HEK293 (cell line): ENCODE data around the gene KLRC3.
A peak's percentile ranks its signal among the peaks of the same experiment; 100 is the strongest.

Experiments
- CTCF ChIA-PET: fragments of 350-600 bp; formaldehyde crosslinking; extraction: SDS; loops from one replicate; lab custom pipeline; 2021; ENCODE audit warnings: antibody characterized with exemption; lab: Yijun Ruan, JAX
- POLR2A ChIA-PET: fragments of 300-600 bp; formaldehyde crosslinking; extraction: SDS; loops from one replicate; lab custom pipeline; 2020; ENCODE audit warnings: antibody characterized with exemption, inconsistent platforms; lab: Yijun Ruan, JAX
- H3K27ac ChIP-seq: fragments of 200-500 bp; sonication (Bioruptor generic); 2 replicates; pipeline ENCODE4 v1.5.1; 2014; ENCODE audit warnings: low read depth, low read length, control low read depth, inconsistent platforms; ENCODE audit errors: extremely low read depth
- H3K36me3 ChIP-seq, 2 experiments: fragments of 200-500 bp in 1 of 2; sonication (Bioruptor generic) in 1 of 2; 1 replicate in 1 of 2; 2 replicates in 1 of 2; pipeline ENCODE4 v1.5.1; 2014 to 2017; ENCODE audit warnings: inconsistent platforms in 2 of 2, low read length in 2 of 2; ENCODE audit not compliant: control insufficient read depth in 2 of 2, insufficient read depth in 1 of 2
- H3K4me1 ChIP-seq: fragments of 200-500 bp; sonication (Bioruptor generic); 2 replicates; pipeline ENCODE4 v1.5.1; 2014; ENCODE audit warnings: mild to moderate bottlenecking, low read length, inconsistent platforms; ENCODE audit not compliant: control insufficient read depth, insufficient read depth
- H3K4me3 ChIP-seq: 2 replicates; pipeline ENCODE4 v1.5.1; 2011; ENCODE audit warnings: low read depth, mild to moderate bottlenecking, control low read depth, low read length, moderate library complexity
- H3K9me3 ChIP-seq: fragments of 200-500 bp; sonication (Bioruptor generic); 2 replicates; pipeline ENCODE4 v1.5.1; 2014; ENCODE audit warnings: low read depth, low read length, inconsistent platforms; ENCODE audit not compliant: control insufficient read depth, insufficient read depth
- AEBP2 ChIP-seq: fragments of 450-650 bp; formaldehyde crosslinking; IDR thresholded peaks from 2 replicates; pipeline ENCODE4 v1.5.1; 2016; ENCODE audit warnings: missing biosample characterization, missing genetic modification characterization, borderline replicate concordance
- BCL6B ChIP-seq: fragments of 450-650 bp; formaldehyde crosslinking; IDR thresholded peaks from 2 replicates; pipeline ENCODE4 v1.5.1; 2017; ENCODE audit warnings: missing biosample characterization, missing genetic modification characterization
- FEZF1 ChIP-seq: fragments of 450-650 bp; formaldehyde crosslinking; IDR thresholded peaks from 2 replicates; pipeline ENCODE4 v1.5.1; 2016; ENCODE audit warnings: missing biosample characterization, missing genetic modification characterization
- GLI4 ChIP-seq: fragments of 450-650 bp; formaldehyde crosslinking; IDR thresholded peaks from 2 replicates; pipeline ENCODE4 v1.5.1; 2016; ENCODE audit warnings: missing biosample characterization, missing genetic modification characterization
- MYNN ChIP-seq: fragments of 450-650 bp; formaldehyde crosslinking; IDR thresholded peaks from 2 replicates; pipeline ENCODE4 v1.5.1; 2016; ENCODE audit warnings: missing biosample characterization, missing genetic modification characterization, borderline replicate concordance
- PRDM1 ChIP-seq: fragments of 450-650 bp; formaldehyde crosslinking; IDR thresholded peaks from 2 replicates; pipeline ENCODE4; 2016; ENCODE audit warnings: missing biosample characterization, missing genetic modification characterization
- PRDM6 ChIP-seq: fragments of 450-650 bp; formaldehyde crosslinking; IDR thresholded peaks from 2 replicates; pipeline ENCODE4 v1.5.1; 2017; ENCODE audit warnings: missing biosample characterization, missing genetic modification characterization
- TCF7L2 ChIP-seq: IDR thresholded peaks from 2 replicates; pipeline ENCODE4 v1.6.1; 2011; ENCODE audit warnings: low read depth, mild to moderate bottlenecking, inconsistent platforms, low read length, moderate library complexity, borderline replicate concordance
- ZBTB17 ChIP-seq: fragments of 450-650 bp; formaldehyde crosslinking; IDR thresholded peaks from 2 replicates; pipeline ENCODE4 v1.5.1; 2016; ENCODE audit warnings: missing biosample characterization, missing genetic modification characterization
- ZNF2 ChIP-seq: fragments of 450-650 bp; formaldehyde crosslinking; IDR thresholded peaks from 2 replicates; pipeline ENCODE4 v1.5.1; 2016; ENCODE audit warnings: missing biosample characterization, missing genetic modification characterization
- ZNF335 ChIP-seq: fragments of 450-650 bp; formaldehyde crosslinking; conservative IDR thresholded peaks from 2 replicates; pipeline ENCODE4 v1.5.1; 2016; ENCODE audit warnings: missing biosample characterization, missing genetic modification characterization
- ZNF366 ChIP-seq: fragments of 450-650 bp; formaldehyde crosslinking; conservative IDR thresholded peaks from 2 replicates; pipeline ENCODE4 v1.5.1; 2016; ENCODE audit warnings: missing biosample characterization, missing genetic modification characterization
- ZNF394 ChIP-seq: fragments of 450-650 bp; formaldehyde crosslinking; IDR thresholded peaks from 2 replicates; pipeline ENCODE4 v1.5.1; 2016; ENCODE audit warnings: missing biosample characterization, missing genetic modification characterization, mild to moderate bottlenecking, moderate library complexity, borderline replicate concordance
- ZNF670 ChIP-seq: fragments of 450-650 bp; formaldehyde crosslinking; IDR thresholded peaks from 2 replicates; pipeline ENCODE4 v1.5.1; 2016; ENCODE audit warnings: missing biosample characterization, missing genetic modification characterization, low read depth
- ZNF76 ChIP-seq: fragments of 450-650 bp; formaldehyde crosslinking; IDR thresholded peaks from 2 replicates; pipeline ENCODE4; 2016; ENCODE audit warnings: low read depth, missing biosample characterization, missing genetic modification characterization, borderline replicate concordance
- ZNF792 ChIP-seq: fragments of 450-650 bp; formaldehyde crosslinking; IDR thresholded peaks from 2 replicates; pipeline ENCODE4 v1.5.1; 2016; ENCODE audit warnings: missing biosample characterization, missing genetic modification characterization
- ZXDB ChIP-seq: fragments of 450-650 bp; formaldehyde crosslinking; IDR thresholded peaks from 2 replicates; pipeline ENCODE4 v1.5.1; 2016; ENCODE audit warnings: missing biosample characterization, missing genetic modification characterization
- TF ChIP-seq, protein P1 (sequence below): fragments of 450-650 bp; formaldehyde crosslinking; IDR thresholded peaks from 2 replicates; pipeline ENCODE4 v1.5.1; 2016; ENCODE audit warnings: missing biosample characterization, missing genetic modification characterization
- TF ChIP-seq, protein P2 (sequence below): sonication (generic); formaldehyde crosslinking; IDR thresholded peaks from 2 replicates; pipeline ENCODE4 v1.8.1; 2022; ENCODE audit warnings: mild to moderate bottlenecking, moderate library complexity, missing genetic modification reagents
- TF ChIP-seq, protein P3 (sequence below): fragments of 450-650 bp; formaldehyde crosslinking; IDR thresholded peaks from 2 replicates; pipeline ENCODE4 v1.5.1; 2016; ENCODE audit warnings: missing biosample characterization, missing genetic modification characterization, low read depth

Gene KLRC3

GRCh38 chr12:10364815-10365622 lies 55.4 kb downstream of the KLRC3 start (continued):
- TF ChIP-seq BCL6B (tag by site-specific recombination) (peak; percentile 61; the same call in 1 of the 2 replicates), ZNF335 (peak; percentile 76), ZNF394 (0 out of 2 replicates have a peak, but pooled peaks have one; percentile 25), PRDM6 (tag by site-specific recombination) (peak; percentile 65), ZXDB (0 out of 2 replicates have a peak, but pooled peaks have one; percentile 16), MYNN (tag by site-specific recombination) (no peak), TCF7L2 (peak; percentile 65; the same call in 1 of the 2 replicates), ZNF366 (tag by site-specific recombination) (peak; percentile 43; the same call in 1 of the 2 replicates), ZBTB17 (peak; percentile 93), PRDM1 (tag by site-specific recombination) (peak; percentile 61), FEZF1 (tag by site-specific recombination) (peak; percentile 43; the same call in 1 of the 2 replicates)
- TF ChIP-seq, protein P1, sequence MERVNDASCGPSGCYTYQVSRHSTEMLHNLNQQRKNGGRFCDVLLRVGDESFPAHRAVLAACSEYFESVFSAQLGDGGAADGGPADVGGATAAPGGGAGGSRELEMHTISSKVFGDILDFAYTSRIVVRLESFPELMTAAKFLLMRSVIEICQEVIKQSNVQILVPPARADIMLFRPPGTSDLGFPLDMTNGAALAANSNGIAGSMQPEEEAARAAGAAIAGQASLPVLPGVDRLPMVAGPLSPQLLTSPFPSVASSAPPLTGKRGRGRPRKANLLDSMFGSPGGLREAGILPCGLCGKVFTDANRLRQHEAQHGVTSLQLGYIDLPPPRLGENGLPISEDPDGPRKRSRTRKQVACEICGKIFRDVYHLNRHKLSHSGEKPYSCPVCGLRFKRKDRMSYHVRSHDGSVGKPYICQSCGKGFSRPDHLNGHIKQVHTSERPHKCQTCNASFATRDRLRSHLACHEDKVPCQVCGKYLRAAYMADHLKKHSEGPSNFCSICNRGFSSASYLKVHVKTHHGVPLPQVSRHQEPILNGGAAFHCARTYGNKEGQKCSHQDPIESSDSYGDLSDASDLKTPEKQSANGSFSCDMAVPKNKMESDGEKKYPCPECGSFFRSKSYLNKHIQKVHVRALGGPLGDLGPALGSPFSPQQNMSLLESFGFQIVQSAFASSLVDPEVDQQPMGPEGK (tag by site-specific recombination) = no peak

DNA sequence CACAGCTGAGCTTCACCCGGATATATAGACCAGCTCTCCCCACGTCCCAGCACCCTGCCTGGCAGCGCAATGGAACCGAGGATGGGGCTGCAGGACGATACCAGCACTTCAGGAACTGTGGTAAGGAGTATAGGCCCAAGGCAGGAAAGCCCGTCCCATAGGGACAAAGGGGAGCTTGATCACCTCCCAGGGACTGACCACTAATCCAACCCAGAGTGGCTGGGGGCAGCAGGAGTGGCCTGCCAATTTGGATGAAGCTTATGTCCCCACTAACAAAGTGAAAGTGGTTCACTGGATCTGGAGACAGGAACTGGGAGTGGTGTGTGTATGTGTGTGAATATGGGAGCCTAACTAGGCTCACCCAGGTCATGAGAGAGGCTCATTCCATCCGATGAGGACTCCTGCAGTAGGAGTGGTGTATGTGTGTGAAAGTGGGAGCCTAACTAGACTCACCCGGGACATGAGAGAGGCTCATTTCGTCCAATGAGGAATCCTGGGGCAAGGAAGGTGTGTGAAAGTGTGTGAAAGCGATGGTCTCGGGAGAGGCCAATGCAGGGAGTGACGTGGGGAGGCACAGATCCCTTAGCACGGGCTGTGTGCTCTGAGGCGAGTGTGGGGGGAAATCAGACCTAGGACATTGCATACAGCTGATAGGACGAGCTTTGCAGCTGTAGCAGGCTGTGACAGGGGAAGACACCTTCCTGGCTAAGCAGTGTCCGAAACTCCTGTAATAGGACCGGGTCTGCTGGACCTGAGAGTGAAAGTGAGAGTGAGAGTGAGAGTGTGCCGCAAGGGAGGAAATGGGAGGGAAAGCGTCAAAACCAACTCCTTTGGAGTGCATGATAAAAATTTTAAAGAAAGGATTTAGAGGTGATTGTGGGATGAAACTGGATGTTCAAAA lies 56.2 kb downstream of the KLRC3 start:
- ChIA-PET CTCF (interaction anchor here (0.5 to 1.0 kb wide), 3 partner anchors 14 to 136 kb away, joined by 3 to 4 read pairs (median 3); no protein-coding TSS in a partner anchor), POLR2A (interaction anchor here (1.5 to 2.7 kb wide), 2 partner anchors 28 to 353 kb away, joined by 4 to 12 read pairs; no protein-coding TSS in a partner anchor)
- H3K4me1 ChIP-seq = peaks cover 20% of the 10 kb centered on the region
- no peaks in the 10 kb centered on the region for H3K36me3 ChIP-seq
- no peaks in the 10 kb centered on the region for H3K9me3 ChIP-seq
- peak overlapping the region; percentile 74 for H3K4me3 ChIP-seq
- H3K27ac ChIP-seq = peak overlapping the region; percentile 95
- TF ChIP-seq AEBP2 (tag by site-specific recombination) (no peak), ZNF76 (tag by site-specific recombination) (peak; percentile 31; the same call in 1 of the 2 replicates), ZNF670 (tag by site-specific recombination) (no peak), ZNF792 (tag by site-specific recombination) (no peak; the same call in 1 of the 2 replicates), ZNF2 (tag by site-specific recombination) (peak; percentile 19; the same call in 1 of the 2 replicates), GLI4 (tag by site-specific recombination) (no peak)
- TF ChIP-seq, protein P2, sequence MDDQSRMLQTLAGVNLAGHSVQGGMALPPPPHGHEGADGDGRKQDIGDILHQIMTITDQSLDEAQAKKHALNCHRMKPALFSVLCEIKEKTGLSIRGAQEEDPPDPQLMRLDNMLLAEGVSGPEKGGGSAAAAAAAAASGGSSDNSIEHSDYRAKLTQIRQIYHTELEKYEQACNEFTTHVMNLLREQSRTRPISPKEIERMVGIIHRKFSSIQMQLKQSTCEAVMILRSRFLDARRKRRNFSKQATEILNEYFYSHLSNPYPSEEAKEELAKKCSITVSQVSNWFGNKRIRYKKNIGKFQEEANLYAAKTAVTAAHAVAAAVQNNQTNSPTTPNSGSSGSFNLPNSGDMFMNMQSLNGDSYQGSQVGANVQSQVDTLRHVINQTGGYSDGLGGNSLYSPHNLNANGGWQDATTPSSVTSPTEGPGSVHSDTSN (CRISPR knock-in tag) = no peak
- TF ChIP-seq, protein P3, sequence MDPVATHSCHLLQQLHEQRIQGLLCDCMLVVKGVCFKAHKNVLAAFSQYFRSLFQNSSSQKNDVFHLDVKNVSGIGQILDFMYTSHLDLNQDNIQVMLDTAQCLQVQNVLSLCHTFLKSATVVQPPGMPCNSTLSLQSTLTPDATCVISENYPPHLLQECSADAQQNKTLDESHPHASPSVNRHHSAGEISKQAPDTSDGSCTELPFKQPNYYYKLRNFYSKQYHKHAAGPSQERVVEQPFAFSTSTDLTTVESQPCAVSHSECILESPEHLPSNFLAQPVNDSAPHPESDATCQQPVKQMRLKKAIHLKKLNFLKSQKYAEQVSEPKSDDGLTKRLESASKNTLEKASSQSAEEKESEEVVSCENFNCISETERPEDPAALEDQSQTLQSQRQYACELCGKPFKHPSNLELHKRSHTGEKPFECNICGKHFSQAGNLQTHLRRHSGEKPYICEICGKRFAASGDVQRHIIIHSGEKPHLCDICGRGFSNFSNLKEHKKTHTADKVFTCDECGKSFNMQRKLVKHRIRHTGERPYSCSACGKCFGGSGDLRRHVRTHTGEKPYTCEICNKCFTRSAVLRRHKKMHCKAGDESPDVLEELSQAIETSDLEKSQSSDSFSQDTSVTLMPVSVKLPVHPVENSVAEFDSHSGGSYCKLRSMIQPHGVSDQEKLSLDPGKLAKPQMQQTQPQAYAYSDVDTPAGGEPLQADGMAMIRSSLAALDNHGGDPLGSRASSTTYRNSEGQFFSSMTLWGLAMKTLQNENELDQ (tag by site-specific recombination) = no peak
